ENCODE results near the gene IL2RG.

- TF ChIP-seq POLR2A (IDR thresholded peaks at IDR 0.05): no peak
- TF ChIP-seq, protein P1, sequence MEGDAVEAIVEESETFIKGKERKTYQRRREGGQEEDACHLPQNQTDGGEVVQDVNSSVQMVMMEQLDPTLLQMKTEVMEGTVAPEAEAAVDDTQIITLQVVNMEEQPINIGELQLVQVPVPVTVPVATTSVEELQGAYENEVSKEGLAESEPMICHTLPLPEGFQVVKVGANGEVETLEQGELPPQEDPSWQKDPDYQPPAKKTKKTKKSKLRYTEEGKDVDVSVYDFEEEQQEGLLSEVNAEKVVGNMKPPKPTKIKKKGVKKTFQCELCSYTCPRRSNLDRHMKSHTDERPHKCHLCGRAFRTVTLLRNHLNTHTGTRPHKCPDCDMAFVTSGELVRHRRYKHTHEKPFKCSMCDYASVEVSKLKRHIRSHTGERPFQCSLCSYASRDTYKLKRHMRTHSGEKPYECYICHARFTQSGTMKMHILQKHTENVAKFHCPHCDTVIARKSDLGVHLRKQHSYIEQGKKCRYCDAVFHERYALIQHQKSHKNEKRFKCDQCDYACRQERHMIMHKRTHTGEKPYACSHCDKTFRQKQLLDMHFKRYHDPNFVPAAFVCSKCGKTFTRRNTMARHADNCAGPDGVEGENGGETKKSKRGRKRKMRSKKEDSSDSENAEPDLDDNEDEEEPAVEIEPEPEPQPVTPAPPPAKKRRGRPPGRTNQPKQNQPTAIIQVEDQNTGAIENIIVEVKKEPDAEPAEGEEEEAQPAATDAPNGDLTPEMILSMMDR (IDR thresholded peaks at IDR 0.05): no peak
Measured at GRCh38 chrX:71067712-71068043, 43.7 kb downstream of the IL2RG start.
